H1 (cell line): ENCODE data around the gene KCP.

Source experiments
- CBX8 ChIP-seq: fragments of 300-800, 300-1000 bp; sonication (generic); IDR thresholded peaks from 2 replicates; pipeline ENCODE4 v1.7.1; 2016; ENCODE audit warnings: low read depth, low read length, borderline replicate concordance
- EP300 ChIP-seq, 2 experiments: IDR thresholded peaks; 1 replicate in 1 of 2; 2 replicates in 1 of 2; pipeline ENCODE4 v1.6.1; 2011 to 2012; ENCODE audit warnings: low read depth in 2 of 2, low read length in 2 of 2, mild to moderate bottlenecking in 2 of 2, borderline replicate concordance in 1 of 2, inconsistent platforms in 1 of 2, moderate library complexity in 1 of 2
- EZH2 ChIP-seq: fragments of 200-600 bp; sonication (generic); IDR thresholded peaks from 2 replicates; pipeline ENCODE4 v1.7.1; 2012; ENCODE audit warnings: low read depth, mild to moderate bottlenecking, moderate library complexity, low read length, inconsistent platforms; ENCODE audit not compliant: severe bottlenecking
- GABPA ChIP-seq: IDR thresholded peaks from 2 replicates; pipeline ENCODE4 v1.6.1; 2011; ENCODE audit warnings: mild to moderate bottlenecking, low read length, moderate library complexity, borderline replicate concordance; ENCODE audit not compliant: insufficient read depth
- POLR2A ChIP-seq, 2 experiments: IDR thresholded peaks; 1 replicate in 1 of 2; 2 replicates in 1 of 2; pipeline ENCODE4 v1.6.1; 2011; ENCODE audit warnings: low read depth in 2 of 2, low read length in 2 of 2, mild to moderate bottlenecking in 2 of 2; ENCODE audit errors: control extremely low read depth in 1 of 2
- POLR2AphosphoS5 ChIP-seq: IDR thresholded peaks from 2 replicates; pipeline ENCODE4 v1.6.1; 2011; ENCODE audit warnings: low read depth, low read length
- RFX5 ChIP-seq: IDR thresholded peaks from 2 replicates; pipeline ENCODE4 v1.6.1; 2011; ENCODE audit warnings: low read depth, low read length, improper control_type of control experiment, borderline replicate concordance
- SIRT6 ChIP-seq: IDR thresholded peaks from one replicate; pipeline ENCODE4 v1.7.1; 2012; ENCODE audit warnings: low read length, inconsistent platforms
- SUZ12 ChIP-seq: fragments of 200-600 bp; sonication (generic); IDR thresholded peaks from 2 replicates; pipeline ENCODE4 v1.6.1; 2012; ENCODE audit warnings: mild to moderate bottlenecking, inconsistent platforms, low read length, moderate library complexity, mixed read lengths
- YY1 ChIP-seq: IDR thresholded peaks from 2 replicates; pipeline ENCODE4 v1.6.1; 2011; ENCODE audit warnings: low read depth, mild to moderate bottlenecking, low read length
- TF ChIP-seq, protein P1 (sequence below): IDR thresholded peaks from 2 replicates; pipeline ENCODE4 v1.6.1; 2012; ENCODE audit warnings: inconsistent platforms
- TF ChIP-seq, protein P2 (sequence below): IDR thresholded peaks from 2 replicates; pipeline ENCODE4 v1.6.1; 2011; ENCODE audit warnings: low read length, improper control_type of control experiment
- TF ChIP-seq, protein P3 (sequence below), 3 experiments: IDR thresholded peaks; 1 replicate in 2 of 3; 2 replicates in 1 of 3; pipeline versions ENCODE4 v1.5.1 to v1.6.1; 2011; ENCODE audit warnings: low read length in 3 of 3, mild to moderate bottlenecking in 3 of 3, inconsistent platforms in 2 of 3, low read depth in 1 of 3, moderate library complexity in 1 of 3; ENCODE audit not compliant: insufficient read depth in 1 of 3; ENCODE audit errors: control extremely low read depth in 1 of 3

DNA sequence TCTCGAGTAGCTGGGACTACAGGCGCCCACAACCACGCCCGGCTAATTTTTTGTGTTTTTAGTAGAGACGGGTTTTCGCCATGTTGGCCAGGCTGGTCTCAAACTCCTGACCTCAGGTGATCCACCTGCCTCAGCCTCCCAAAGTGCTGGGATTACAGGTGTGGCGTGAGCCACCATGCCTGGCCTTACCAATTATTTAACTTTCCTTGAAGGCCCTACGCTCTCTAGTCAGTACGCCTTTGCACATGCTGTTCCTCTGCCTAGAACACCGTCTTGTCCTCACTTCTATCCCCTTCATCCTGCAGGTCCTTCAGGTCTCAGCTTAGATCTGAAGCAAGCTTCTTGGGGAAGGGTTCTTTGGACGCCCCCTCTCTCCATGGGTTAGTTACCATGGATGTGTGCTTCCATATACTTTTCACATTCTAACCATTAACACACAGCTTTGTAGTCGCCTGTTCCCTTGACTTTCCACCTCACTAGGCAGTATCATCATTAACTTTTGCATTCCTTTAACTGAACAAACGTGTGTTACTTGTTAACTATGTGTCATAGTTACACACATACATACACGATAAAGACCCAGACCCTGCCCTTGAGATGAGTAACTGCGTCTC lies 48.4 kb downstream of the KCP start:
- no peak for TF ChIP-seq POLR2AphosphoS5
- TF ChIP-seq, protein P1, sequence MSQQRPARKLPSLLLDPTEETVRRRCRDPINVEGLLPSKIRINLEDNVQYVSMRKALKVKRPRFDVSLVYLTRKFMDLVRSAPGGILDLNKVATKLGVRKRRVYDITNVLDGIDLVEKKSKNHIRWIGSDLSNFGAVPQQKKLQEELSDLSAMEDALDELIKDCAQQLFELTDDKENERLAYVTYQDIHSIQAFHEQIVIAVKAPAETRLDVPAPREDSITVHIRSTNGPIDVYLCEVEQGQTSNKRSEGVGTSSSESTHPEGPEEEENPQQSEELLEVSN = no peak
- TF ChIP-seq YY1 = no peak
- TF ChIP-seq SUZ12 = no peak
- no peak for TF ChIP-seq GABPA
- TF ChIP-seq EP300 (IDR thresholded peaks at IDR 0.05; ENCODE audit: borderline replicate concordance in 1 of 2, low read depth in 2 of 2, low read length in 2 of 2) = no peak
- TF ChIP-seq RFX5 = no peak
- TF ChIP-seq, protein P2, sequence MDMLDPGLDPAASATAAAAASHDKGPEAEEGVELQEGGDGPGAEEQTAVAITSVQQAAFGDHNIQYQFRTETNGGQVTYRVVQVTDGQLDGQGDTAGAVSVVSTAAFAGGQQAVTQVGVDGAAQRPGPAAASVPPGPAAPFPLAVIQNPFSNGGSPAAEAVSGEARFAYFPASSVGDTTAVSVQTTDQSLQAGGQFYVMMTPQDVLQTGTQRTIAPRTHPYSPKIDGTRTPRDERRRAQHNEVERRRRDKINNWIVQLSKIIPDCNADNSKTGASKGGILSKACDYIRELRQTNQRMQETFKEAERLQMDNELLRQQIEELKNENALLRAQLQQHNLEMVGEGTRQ = no peak
- TF ChIP-seq POLR2A (IDR thresholded peaks at IDR 0.05; ENCODE audit: control extremely low read depth in 1 of 2, low read depth in 2 of 2, low read length in 2 of 2) = no peak
- TF ChIP-seq EZH2 = no peak
- TF ChIP-seq, protein P3, sequence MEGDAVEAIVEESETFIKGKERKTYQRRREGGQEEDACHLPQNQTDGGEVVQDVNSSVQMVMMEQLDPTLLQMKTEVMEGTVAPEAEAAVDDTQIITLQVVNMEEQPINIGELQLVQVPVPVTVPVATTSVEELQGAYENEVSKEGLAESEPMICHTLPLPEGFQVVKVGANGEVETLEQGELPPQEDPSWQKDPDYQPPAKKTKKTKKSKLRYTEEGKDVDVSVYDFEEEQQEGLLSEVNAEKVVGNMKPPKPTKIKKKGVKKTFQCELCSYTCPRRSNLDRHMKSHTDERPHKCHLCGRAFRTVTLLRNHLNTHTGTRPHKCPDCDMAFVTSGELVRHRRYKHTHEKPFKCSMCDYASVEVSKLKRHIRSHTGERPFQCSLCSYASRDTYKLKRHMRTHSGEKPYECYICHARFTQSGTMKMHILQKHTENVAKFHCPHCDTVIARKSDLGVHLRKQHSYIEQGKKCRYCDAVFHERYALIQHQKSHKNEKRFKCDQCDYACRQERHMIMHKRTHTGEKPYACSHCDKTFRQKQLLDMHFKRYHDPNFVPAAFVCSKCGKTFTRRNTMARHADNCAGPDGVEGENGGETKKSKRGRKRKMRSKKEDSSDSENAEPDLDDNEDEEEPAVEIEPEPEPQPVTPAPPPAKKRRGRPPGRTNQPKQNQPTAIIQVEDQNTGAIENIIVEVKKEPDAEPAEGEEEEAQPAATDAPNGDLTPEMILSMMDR (IDR thresholded peaks at IDR 0.05; ENCODE audit: control extremely low read depth in 1 of 3, insufficient read depth in 1 of 3, low read depth in 1 of 3, low read length in 3 of 3) = no peak
- TF ChIP-seq SIRT6 = no peak
- no peak for TF ChIP-seq CBX8
